GM21723 (cell line): ENCODE measurements around the gene ARHGAP15.

Experiments
- ATAC-seq: cut with Tn5 transposase; IDR thresholded peaks from one replicate; pipeline ENCODE4 v1.9.1; 2021; ENCODE audit warnings: mild to moderate bottlenecking, moderate library complexity; ENCODE audit not compliant: unreplicated experiment

The ARHGAP15 gene

GRCh38 chr2:143704451-143705106 is 575.4 kb downstream of the ARHGAP15 start:
- peak; percentile 57 for ATAC-seq

- ATAC-seq, result no peak
Observed at GRCh38 chr2:143705108-143705707, 576.0 kb downstream of the ARHGAP15 start.

GRCh38 chr2:143706354-143706753 is 577.1 kb downstream of the ARHGAP15 start:
- ATAC-seq, result no peak

GRCh38 chr2:143708682-143709081 is 579.5 kb downstream of the ARHGAP15 start:
- no peak for ATAC-seq

- ATAC-seq, result no peak
Observed at GRCh38 chr2:143710196-143710595, 581.0 kb downstream of the ARHGAP15 start.

- ATAC-seq, result no peak
Observed at GRCh38 chr2:143710879-143711278, 581.7 kb downstream of the ARHGAP15 start.

- no peak for ATAC-seq
Observed at GRCh38 chr2:143716522-143716921, 587.3 kb downstream of the ARHGAP15 start.

- ATAC-seq, result no peak
Observed at GRCh38 chr2:143717053-143717452, 587.8 kb downstream of the ARHGAP15 start.

- ATAC-seq, result no peak
Observed at GRCh38 chr2:143717536-143718168, 588.4 kb downstream of the ARHGAP15 start.

- no peak for ATAC-seq
Observed at GRCh38 chr2:143718745-143719144, 589.5 kb downstream of the ARHGAP15 start.

GRCh38 chr2:143719406-143719805 is 590.2 kb downstream of the ARHGAP15 start:
- ATAC-seq, result no peak

GRCh38 chr2:143720095-143720664 is 591.0 kb downstream of the ARHGAP15 start:
- ATAC-seq, result no peak

GRCh38 chr2:143725400-143725799 is 596.2 kb downstream of the ARHGAP15 start:
- no peak for ATAC-seq

GRCh38 chr2:143726151-143726845 is 597.1 kb downstream of the ARHGAP15 start:
- no peak for ATAC-seq

- ATAC-seq, result no peak
Observed at GRCh38 chr2:143728498-143728897, 599.3 kb downstream of the ARHGAP15 start.

- no peak for ATAC-seq
Observed at GRCh38 chr2:143729296-143729814, 600.1 kb downstream of the ARHGAP15 start.

GRCh38 chr2:143730155-143730952 is 601.1 kb downstream of the ARHGAP15 start:
- ATAC-seq, result peak; percentile 85

- peak; percentile 49 for ATAC-seq
Observed at GRCh38 chr2:143730953-143731260, 601.7 kb downstream of the ARHGAP15 start.

GRCh38 chr2:143732076-143732475 is 602.9 kb downstream of the ARHGAP15 start:
- ATAC-seq, result no peak

- no peak for ATAC-seq
Observed at GRCh38 chr2:143732871-143733270, 603.7 kb downstream of the ARHGAP15 start.
